Spleen (tissue), 11 donors: Measurements from ENCODE around the gene RABGAP1. TPM values are rescaled to one million over a fixed set of nuclear protein-coding genes. Genes with fewer than 3 reads are reported as not detected.

Source experiments
- DNase-seq: peaks from one replicate; pipeline ENCODE4 v3.0.0-alpha.2; 2020
- H3K27ac ChIP-seq, 8 donors: fragments of 200-600 bp; sonication (generic) in 7 of 8; 1 replicate in 4 of 8; 2 replicates in 4 of 8; pipeline versions ENCODE4 v1.5.0 to v1.8.0; 2016 to 2021; ENCODE audit warnings: inconsistent platforms in 4 of 8, mild to moderate bottlenecking in 4 of 8, moderate library complexity in 1 of 8
- H3K27me3 ChIP-seq, 7 donors: fragments of 200-600 bp; sonication (generic) in 6 of 7; replicated peaks in 1 of 7; 1 replicate in 4 of 7; 2 replicates in 3 of 7; pipeline versions ENCODE4 v1.5.0 to v1.8.0; 2016 to 2021; ENCODE audit warnings: inconsistent platforms in 3 of 7, mild to moderate bottlenecking in 1 of 7
- H3K36me3 ChIP-seq, 6 donors: fragments of 200-600 bp; sonication (generic) in 5 of 6; 1 replicate in 4 of 6; 2 replicates in 2 of 6; pipeline versions ENCODE4 v1.5.0 to v1.8.0; 2016 to 2021; ENCODE audit warnings: inconsistent platforms in 2 of 6
- H3K4me1 ChIP-seq, 6 donors: fragments of 200-600 bp; sonication (generic) in 5 of 6; 1 replicate in 3 of 6; 2 replicates in 3 of 6; pipeline versions ENCODE4 v1.5.0 to v1.8.0; 2016 to 2021; ENCODE audit warnings: inconsistent platforms in 3 of 6
- H3K4me3 ChIP-seq, 8 donors: fragments of 200-600 bp; sonication (generic) in 7 of 8; 1 replicate in 4 of 8; 2 replicates in 4 of 8; pipeline versions ENCODE4 v1.5.0 to v1.8.0; 2016 to 2021; ENCODE audit warnings: inconsistent platforms in 4 of 8, mild to moderate bottlenecking in 4 of 8, moderate library complexity in 2 of 8
- H3K9me3 ChIP-seq, 8 donors: fragments of 200-600 bp; sonication (generic) in 7 of 8; 1 replicate in 4 of 8; 2 replicates in 4 of 8; pipeline versions ENCODE4 v1.5.0 to v1.8.0; 2016 to 2021; ENCODE audit warnings: inconsistent platforms in 4 of 8
- POLR2A ChIP-seq, 3 donors: fragments of 450-650 bp; IDR thresholded peaks; one replicate each; pipeline ENCODE4 v1.5.1; 2017; ENCODE audit warnings: antibody characterized with exemption in 3 of 3, mild to moderate bottlenecking in 1 of 3
- POLR2AphosphoS5 ChIP-seq, 3 donors: sonication (generic); formaldehyde crosslinking; IDR thresholded peaks; one replicate each; pipeline ENCODE4 v1.5.1; 2017; ENCODE audit warnings: antibody characterized with exemption in 3 of 3
- WGBS, 5 donors: extraction: QIAGEN DNeasy Blood & Tissue Kit in 3 of 5; methylation state at CpG; one replicate each; pipeline versions ENCODE4 v1.1.5 to v1.1.7; 2013 to 2018; 5-methylcytosine and 5-hydroxymethylcytosine counted together
- intact Hi-C: fragments of 100-400 bp; cut with DNase I; formaldehyde crosslinking; loops from one replicate; pipeline ENCODE4 v1.15.0; 2023; ENCODE audit warnings: low total_unique reads
- polyA plus RNA-seq, 3 donors: library from polyadenylated mRNA; stranded (reverse); fragments of 200-250 nt; gene quantifications; one replicate each; pipeline ENCODE4 v1.2.1, GENCODE V29; 2013
- total RNA-seq, 7 donors: library from RNA; depleted of rRNA in 3 of 7; stranded (reverse); fragments of >200 nt in 3 of 7; fragmentation: NEBNext Ultra II Directional in 4 of 7; extraction: Animal tissue kit (Norgen Biotek cat#: 25700) in 4 of 7; gene quantifications; one replicate each; pipeline versions ENCODE4 v1.1.0 to v1.2.1, GENCODE V29; 2016 to 2021
- TF ChIP-seq, protein P1 (sequence below), 11 experiments: fragments of 200-600 bp in 7 of 11; fragments of 450-650 bp in 4 of 11; sonication (generic) in 4 of 11; IDR thresholded peaks in 8 of 11; conservative IDR thresholded peaks in 3 of 11; 1 replicate in 7 of 11; 2 replicates in 4 of 11; pipeline versions ENCODE4 v1.4.0 to v1.8.0; 2016 to 2021; ENCODE audit warnings: antibody characterized with exemption in 11 of 11, inconsistent platforms in 4 of 11, mild to moderate bottlenecking in 1 of 11
- donor health status: healthy with polysubstance abuse.
- donor health status: DM: no; HTN: no; CAD: no; lungs with moderate emphysema.
- donor health status: DM: no; HTN: no; CAD: no.
- donor health status: Bipolar disorder and iron deficiency.
- donor health status: healthy.
- donor health status: DM: no; HTN: no; CAD: no.
- donor health status: DM: yes; HTN: yes; CAD: no.

Gene RABGAP1
- total and polyA plus RNA-seq, 10 donors, result 7.4 to 65.7 (median 48.6) TPM

GRCh38 chr9:122912964-122913673, 27.7 kb upstream of the RABGAP1 start, which contains the start of gene ZBTB6:
ZBTB6 (minus strand) TSS chr9:122913323; CDS start chr9:122912072, 1,251 bp downstream.
- DNase-seq, result peak; percentile 91
- H3K27ac ChIP-seq, result peak within 1 kb of the TSS; percentile 79 to 93 (median 86)
- intact Hi-C loops, result no loop called here

GRCh38 chr9:122918310-122918709, 22.5 kb upstream of the RABGAP1 start:
- Histone ChIP-seq H3K9me3 (no peaks in the 10 kb centered on the region), H3K4me3 (no peak overlapping the region), H3K36me3 (peaks cover 0 to 45% (median 7%) of the 10 kb centered on the region in 6 donors), H3K4me1 (peaks cover 0 to 8% (median 5%) of the 10 kb centered on the region in 6 donors), H3K27ac (no peak overlapping the region), H3K27me3 (no peaks in the 10 kb centered on the region)
- no peak for DNase-seq
- 79 to 94% (median 87%) methylated on average over 2 of the region's 2 CpGs for WGBS, 5 donors
- intact Hi-C loops, result no loop called here
- TF ChIP-seq, protein P1, sequence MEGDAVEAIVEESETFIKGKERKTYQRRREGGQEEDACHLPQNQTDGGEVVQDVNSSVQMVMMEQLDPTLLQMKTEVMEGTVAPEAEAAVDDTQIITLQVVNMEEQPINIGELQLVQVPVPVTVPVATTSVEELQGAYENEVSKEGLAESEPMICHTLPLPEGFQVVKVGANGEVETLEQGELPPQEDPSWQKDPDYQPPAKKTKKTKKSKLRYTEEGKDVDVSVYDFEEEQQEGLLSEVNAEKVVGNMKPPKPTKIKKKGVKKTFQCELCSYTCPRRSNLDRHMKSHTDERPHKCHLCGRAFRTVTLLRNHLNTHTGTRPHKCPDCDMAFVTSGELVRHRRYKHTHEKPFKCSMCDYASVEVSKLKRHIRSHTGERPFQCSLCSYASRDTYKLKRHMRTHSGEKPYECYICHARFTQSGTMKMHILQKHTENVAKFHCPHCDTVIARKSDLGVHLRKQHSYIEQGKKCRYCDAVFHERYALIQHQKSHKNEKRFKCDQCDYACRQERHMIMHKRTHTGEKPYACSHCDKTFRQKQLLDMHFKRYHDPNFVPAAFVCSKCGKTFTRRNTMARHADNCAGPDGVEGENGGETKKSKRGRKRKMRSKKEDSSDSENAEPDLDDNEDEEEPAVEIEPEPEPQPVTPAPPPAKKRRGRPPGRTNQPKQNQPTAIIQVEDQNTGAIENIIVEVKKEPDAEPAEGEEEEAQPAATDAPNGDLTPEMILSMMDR (IDR thresholded peaks at IDR 0.05 in 8 of 11, conservative IDR thresholded peaks at IDR 0.05 in 3 of 11), result no peak
- TF ChIP-seq POLR2A (IDR thresholded peaks at IDR 0.05) (no peak), POLR2AphosphoS5 (IDR thresholded peaks at IDR 0.05) (no peak)

More at GRCh38 chr9:122912964-122913673, 27.7 kb upstream of the RABGAP1 start, which contains the start of gene ZBTB6:
- Histone ChIP-seq H3K36me3 (peaks cover 0 to 41% (median 23%) of the 10 kb centered on the region in 6 donors), H3K9me3 (no peaks in the 10 kb centered on the region), H3K4me3 (peak within 1 kb of the TSS; percentile 61 to 98 (median 76)), H3K4me1 (peaks cover 10 to 35% (median 20%) of the 10 kb centered on the region in 6 donors), H3K27me3 (no peaks in the 10 kb centered on the region)
- TF ChIP-seq POLR2AphosphoS5 (IDR thresholded peaks at IDR 0.05), result peak; percentile 76 to 85 (median 78)
- TF ChIP-seq, protein P1 (IDR thresholded peaks at IDR 0.05 in 8 of 11, conservative IDR thresholded peaks at IDR 0.05 in 3 of 11), result peak in 1 of 11 experiments; percentile 16
- TF ChIP-seq POLR2A (IDR thresholded peaks at IDR 0.05), result no peak
- WGBS, 5 donors, result 0% methylated on average over 31 to 35 of the region's 35 CpGs

GRCh38 chr9:122922713-122923112, 18.1 kb upstream of the RABGAP1 start:
- TF ChIP-seq POLR2AphosphoS5 (IDR thresholded peaks at IDR 0.05), result no peak
- TF ChIP-seq, protein P1 (IDR thresholded peaks at IDR 0.05 in 8 of 11, conservative IDR thresholded peaks at IDR 0.05 in 3 of 11), result no peak
- no peak for TF ChIP-seq POLR2A (IDR thresholded peaks at IDR 0.05)
- WGBS, 5 donors, result 91 to 98% (median 95%) methylated on average over 8 of the region's 8 CpGs
- peaks cover 0 to 51% (median 7%) of the 10 kb centered on the region in 6 donors for H3K36me3 ChIP-seq
- intact Hi-C loops, result no loop called here
- DNase-seq, result no peak
- H3K4me3 ChIP-seq, result no peak overlapping the region
- H3K27ac ChIP-seq, result no peak overlapping the region
- peaks cover 0 to 28% (median 0%) of the 10 kb centered on the region in 6 donors for H3K4me1 ChIP-seq
- no peaks in the 10 kb centered on the region for H3K9me3 ChIP-seq
- no peaks in the 10 kb centered on the region for H3K27me3 ChIP-seq

DNA sequence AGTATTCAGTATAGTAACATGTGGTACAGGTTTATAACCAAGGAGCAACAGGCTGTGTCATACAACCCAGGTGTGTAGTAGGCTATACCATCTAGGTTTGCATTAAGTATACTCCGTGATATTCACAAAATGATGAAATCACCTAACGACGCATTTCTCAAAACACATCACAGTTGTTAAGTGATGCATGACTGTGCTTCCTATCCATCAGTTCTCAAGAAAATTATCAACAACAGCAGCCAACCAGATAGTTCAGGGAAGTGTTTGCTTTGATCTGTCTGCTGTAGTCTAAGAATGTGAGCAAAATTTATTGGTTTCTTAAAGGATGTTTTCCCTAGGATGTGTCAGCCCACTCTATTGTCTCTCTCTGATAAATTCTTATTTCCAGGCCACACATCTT, 16.9 kb upstream of the RABGAP1 start:
- 63 to 84% (median 66%) methylated on average over 3 of the region's 3 CpGs for WGBS, 5 donors
- DNase-seq, result no peak
- intact Hi-C loops, result no loop called here

More for the DNA sequence above, 16.9 kb upstream of the RABGAP1 start:
- Histone ChIP-seq H3K27ac (no peak overlapping the region), H3K9me3 (no peaks in the 10 kb centered on the region), H3K36me3 (peaks cover 0 to 45% (median 7%) of the 10 kb centered on the region in 6 donors), H3K4me1 (peaks cover 0 to 40% (median 5%) of the 10 kb centered on the region in 6 donors), H3K4me3 (no peak overlapping the region), H3K27me3 (no peaks in the 10 kb centered on the region)
- TF ChIP-seq POLR2AphosphoS5 (IDR thresholded peaks at IDR 0.05), result no peak
